Measurements from ENCODE around the gene TGFA. TPM values are rescaled to one million over a fixed set of nuclear protein-coding genes. Genes with fewer than 3 reads are reported as not detected.

TGFA gene
- total and polyA plus RNA-seq, 2 experiments from 2014 or later, result 9.2 to 17.3 TPM

DNA sequence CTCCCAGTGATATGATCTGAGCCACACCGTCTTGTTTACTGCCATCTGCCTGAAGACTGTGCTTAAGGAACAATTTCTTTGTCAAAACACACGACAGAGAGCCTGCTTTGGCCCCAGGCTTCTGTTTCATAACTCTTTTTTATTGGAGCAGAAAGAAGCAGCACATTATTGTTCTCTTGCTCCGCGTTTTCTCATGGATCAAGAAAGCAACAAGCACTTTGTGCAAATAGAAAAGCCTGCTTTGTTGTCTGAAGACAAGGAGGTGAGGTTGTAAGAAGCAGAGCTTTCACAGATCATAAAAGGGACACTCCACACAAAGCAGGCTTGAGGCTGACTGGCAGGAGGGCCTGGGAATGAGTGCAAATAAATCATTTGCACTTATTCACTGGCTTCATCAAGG, 133.5 kb downstream of the TGFA start:
- 19 to 27% methylated on average over 4 of the region's 4 CpGs for WGBS, 2 experiments (ENCODE audit: low coverage in 1 of 2, low lambda C conversion rate in 2 of 2, missing lambda C conversion rate in 2 of 2)
- no peak overlapping the region for H2AFZ ChIP-seq
- H4K20me1 ChIP-seq (ENCODE audit: insufficient read depth), result no peaks in the 10 kb centered on the region
- no peaks in the 10 kb centered on the region for H3K36me3 ChIP-seq (ENCODE audit: low read depth)
- H3K79me2 ChIP-seq (ENCODE audit: insufficient read depth), result no peaks in the 10 kb centered on the region
- no peaks in the 10 kb centered on the region for H3K9me2 ChIP-seq (ENCODE audit: insufficient read depth)
- no peaks in the 10 kb centered on the region for H3K4me1 ChIP-seq (ENCODE audit: insufficient read depth)
- H3K9ac ChIP-seq, result no peak overlapping the region
- H3K4me3 ChIP-seq, result no peak overlapping the region
- no peaks in the 10 kb centered on the region for H3K27me3 ChIP-seq (replicated peaks; ENCODE audit: insufficient read depth)
- no peak for DNase-seq
- in situ Hi-C loops (cut with MboI), result no loop called here
- H3K9me3 ChIP-seq (ENCODE audit: low read depth), result no peaks in the 10 kb centered on the region
- no peak for TF ChIP-seq EZH2phosphoT487 (IDR thresholded peaks at IDR 0.05; ENCODE audit: insufficient read depth, low read depth)
- no peak for TF ChIP-seq EZH2 (IDR thresholded peaks at IDR 0.05; ENCODE audit: insufficient read depth, poor library complexity, severe bottlenecking)
- no peak overlapping the region for H3K27ac ChIP-seq
- H3F3A ChIP-seq (ENCODE audit: insufficient read depth), result no peaks in the 10 kb centered on the region
- H3K4me2 ChIP-seq (ENCODE audit: unreplicated experiment), result no peak overlapping the region

DNA sequence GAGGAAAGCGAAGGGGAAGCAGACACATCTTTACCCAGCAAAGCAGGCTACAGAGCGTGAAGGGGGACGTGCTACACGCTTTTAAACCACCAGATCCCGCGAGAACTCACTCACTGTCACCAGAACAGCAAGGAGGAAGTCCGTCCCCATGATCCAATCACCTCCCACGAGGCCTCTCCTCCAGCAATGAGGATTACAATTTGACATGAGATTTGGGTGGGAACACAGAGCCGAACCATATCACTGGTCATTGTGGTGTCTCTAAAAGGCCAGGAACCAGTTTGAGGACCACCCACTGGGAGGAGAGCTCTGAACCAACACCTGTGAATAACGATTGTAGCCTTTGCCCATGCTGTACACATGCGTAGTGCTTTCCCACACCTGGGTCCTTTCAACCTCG, 135.1 kb downstream of the TGFA start:
- in situ Hi-C loops (cut with MboI), result no loop called here
- Histone ChIP-seq H3K9ac (no peak overlapping the region), H3K4me3 (no peak overlapping the region), H3K9me2 (ENCODE audit: insufficient read depth) (no peaks in the 10 kb centered on the region), H3K27me3 (replicated peaks; ENCODE audit: insufficient read depth) (no peaks in the 10 kb centered on the region), H3K9me3 (ENCODE audit: low read depth) (no peaks in the 10 kb centered on the region), H3K79me2 (ENCODE audit: insufficient read depth) (no peaks in the 10 kb centered on the region), H3F3A (ENCODE audit: insufficient read depth) (no peaks in the 10 kb centered on the region), H3K4me2 (ENCODE audit: unreplicated experiment) (no peak overlapping the region), H3K36me3 (ENCODE audit: low read depth) (no peaks in the 10 kb centered on the region), H2AFZ (no peak overlapping the region), H4K20me1 (ENCODE audit: insufficient read depth) (no peaks in the 10 kb centered on the region), H3K27ac (no peak overlapping the region), H3K4me1 (ENCODE audit: insufficient read depth) (no peaks in the 10 kb centered on the region)
- 76 to 80% methylated on average over 12 of the region's 12 CpGs for WGBS, 2 experiments (ENCODE audit: low coverage in 1 of 2, low lambda C conversion rate in 2 of 2, missing lambda C conversion rate in 2 of 2)
- no peak for DNase-seq
- no peak for TF ChIP-seq EZH2 (IDR thresholded peaks at IDR 0.05; ENCODE audit: insufficient read depth, poor library complexity, severe bottlenecking)

DNA sequence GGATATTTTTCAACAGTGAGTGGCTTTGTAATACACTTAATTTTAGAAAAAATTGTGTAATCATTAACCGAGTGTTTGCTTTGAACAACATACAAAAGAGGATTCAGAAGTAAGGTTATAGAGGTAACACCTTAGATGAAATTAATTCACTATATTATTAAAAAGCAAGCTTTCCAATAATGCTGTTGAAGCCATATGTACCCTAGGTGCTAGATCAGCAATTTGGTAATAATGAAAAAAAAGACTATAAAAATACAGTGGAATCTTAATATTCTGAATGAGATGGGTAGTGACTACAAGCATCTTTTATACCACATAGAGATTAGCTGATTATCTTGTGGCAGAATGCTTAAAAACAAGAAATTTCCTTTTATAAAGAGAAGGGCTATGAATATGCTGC, 136.6 kb downstream of the TGFA start:
- DNase-seq, result no peak
- Histone ChIP-seq H3K4me1 (ENCODE audit: insufficient read depth) (no peaks in the 10 kb centered on the region), H3K9ac (no peak overlapping the region), H3K9me2 (ENCODE audit: insufficient read depth) (no peaks in the 10 kb centered on the region), H4K20me1 (ENCODE audit: insufficient read depth) (no peaks in the 10 kb centered on the region), H3K9me3 (ENCODE audit: low read depth) (no peaks in the 10 kb centered on the region), H3K4me2 (ENCODE audit: unreplicated experiment) (no peak overlapping the region), H3F3A (ENCODE audit: insufficient read depth) (no peaks in the 10 kb centered on the region), H3K36me3 (ENCODE audit: low read depth) (no peaks in the 10 kb centered on the region), H3K27ac (no peak overlapping the region), H3K27me3 (replicated peaks; ENCODE audit: insufficient read depth) (no peaks in the 10 kb centered on the region), H2AFZ (no peak overlapping the region), H3K4me3 (no peak overlapping the region), H3K79me2 (ENCODE audit: insufficient read depth) (no peaks in the 10 kb centered on the region)
- TF ChIP-seq EZH2 (IDR thresholded peaks at IDR 0.05; ENCODE audit: insufficient read depth, poor library complexity, severe bottlenecking) (no peak), EZH2phosphoT487 (IDR thresholded peaks at IDR 0.05; ENCODE audit: insufficient read depth, low read depth) (no peak)
- WGBS, 2 experiments (ENCODE audit: low coverage in 1 of 2, low lambda C conversion rate in 2 of 2, missing lambda C conversion rate in 2 of 2), result 27 to 34% methylated on average over 1 of the region's 1 CpG
- in situ Hi-C loops (cut with MboI), result no loop called here

DNA sequence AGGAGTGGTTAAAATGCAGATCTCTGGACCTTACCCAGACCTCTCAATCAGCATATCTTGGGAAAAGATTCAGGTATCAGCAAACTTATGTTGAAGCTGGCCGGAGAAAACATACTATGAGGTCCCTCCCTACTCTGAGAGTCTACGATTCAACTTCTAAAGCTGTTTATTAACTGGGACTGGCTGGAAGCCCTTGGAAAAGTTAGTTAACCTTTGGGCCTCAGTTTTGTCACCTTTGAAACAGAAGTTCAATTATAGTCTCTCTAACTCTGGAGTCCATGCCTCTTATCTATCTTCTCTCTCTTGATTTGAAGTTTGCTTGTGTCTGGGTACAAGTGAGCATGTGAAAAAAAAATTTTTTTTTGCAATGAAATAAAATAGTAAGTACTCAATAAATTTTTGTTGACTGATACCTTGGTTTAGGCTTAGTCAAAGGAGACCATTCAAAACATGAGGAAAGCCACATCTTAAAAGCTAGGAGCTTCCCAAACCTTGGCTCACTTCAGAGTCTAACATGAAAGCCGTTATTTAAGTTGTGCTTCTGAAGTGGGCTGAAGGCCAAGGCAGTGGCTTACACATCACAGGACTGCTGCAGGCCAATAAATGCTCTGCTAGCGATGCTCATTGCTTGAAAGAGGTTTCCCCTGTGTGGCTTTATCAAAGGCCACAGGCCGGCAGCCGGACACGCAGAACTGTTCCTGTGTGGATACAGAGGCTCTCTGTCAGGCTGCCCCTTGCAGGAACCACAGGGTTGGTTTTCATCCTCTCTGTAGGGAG, 141.1 kb downstream of the TGFA start:
- H3K9me3 ChIP-seq (ENCODE audit: low read depth), result no peaks in the 10 kb centered on the region
- no peaks in the 10 kb centered on the region for H3K9me2 ChIP-seq (ENCODE audit: insufficient read depth)
- no peaks in the 10 kb centered on the region for H3F3A ChIP-seq (ENCODE audit: insufficient read depth)
- H3K27ac ChIP-seq, result no peak overlapping the region
- no peak overlapping the region for H3K4me2 ChIP-seq (ENCODE audit: unreplicated experiment)
- H3K4me3 ChIP-seq, result no peak overlapping the region
- H3K27me3 ChIP-seq (replicated peaks; ENCODE audit: insufficient read depth), result no peaks in the 10 kb centered on the region
- no peaks in the 10 kb centered on the region for H3K79me2 ChIP-seq (ENCODE audit: insufficient read depth)
- H3K9ac ChIP-seq, result no peak overlapping the region
- H3K4me1 ChIP-seq (ENCODE audit: insufficient read depth), result no peaks in the 10 kb centered on the region
- 70% methylated on average over 7 of the region's 7 CpGs for WGBS, 2 experiments (ENCODE audit: low coverage in 1 of 2, low lambda C conversion rate in 2 of 2, missing lambda C conversion rate in 2 of 2)
- DNase-seq, result no peak
- H2AFZ ChIP-seq, result no peak overlapping the region
- no peaks in the 10 kb centered on the region for H3K36me3 ChIP-seq (ENCODE audit: low read depth)
- in situ Hi-C loops (cut with MboI), result no loop called here
- no peaks in the 10 kb centered on the region for H4K20me1 ChIP-seq (ENCODE audit: insufficient read depth)
- TF ChIP-seq EZH2 (IDR thresholded peaks at IDR 0.05; ENCODE audit: insufficient read depth, poor library complexity, severe bottlenecking), result no peak
- TF ChIP-seq EZH2phosphoT487 (IDR thresholded peaks at IDR 0.05; ENCODE audit: insufficient read depth, low read depth), result no peak
